ENCODE measurements around the gene DNAJC4. TPM values are rescaled to one million over a fixed set of nuclear protein-coding genes. Genes with fewer than 3 reads are reported as not detected.
A peak's percentile ranks its signal among the peaks of the same experiment; 100 is the strongest.

The DNAJC4 gene, protein sequence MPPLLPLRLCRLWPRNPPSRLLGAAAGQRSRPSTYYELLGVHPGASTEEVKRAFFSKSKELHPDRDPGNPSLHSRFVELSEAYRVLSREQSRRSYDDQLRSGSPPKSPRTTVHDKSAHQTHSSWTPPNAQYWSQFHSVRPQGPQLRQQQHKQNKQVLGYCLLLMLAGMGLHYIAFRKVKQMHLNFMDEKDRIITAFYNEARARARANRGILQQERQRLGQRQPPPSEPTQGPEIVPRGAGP
- total RNA-seq, result 10 to 100 TPM; 10.9 to 48.6 (median 21.9) TPM

- no peak for TF ChIP-seq CTCF (IDR thresholded peaks at IDR 0.05)
- peak in 1 of 2 donors; percentile 75 for TF ChIP-seq POLR2A (IDR thresholded peaks at IDR 0.05)
- peak within 1 kb of the TSS; percentile 54 to 83 (median 74) for H3K4me3 ChIP-seq (replicated peaks in 1 of 3)
- peak within 1 kb of the TSS; percentile 72 to 90 (median 79) for H3K27ac ChIP-seq
- intact Hi-C loops (cut with DNase I), result no loop called here
- H3K4me1 ChIP-seq, result peaks cover 45 to 64% of the 10 kb centered on the region in 2 donors
- no peaks in the 10 kb centered on the region for H3K36me3 ChIP-seq
- 1% methylated on average over 28 to 33 of the region's 62 CpGs for WGBS, 2 donors
- H3K9me3 ChIP-seq, result no peaks in the 10 kb centered on the region
- no peaks in the 10 kb centered on the region for H3K27me3 ChIP-seq
- DNase-seq, result peak; percentile 96 to 97
Measured at GRCh38 chr11:64230171-64230984, at the start of gene DNAJC4. Gene DNAJC4, plus strand, starts transcription at chr11:64230548. Its CDS starts 307 bp downstream, at chr11:64230855.

GRCh38 chr11:64180891-64181290 is 49.5 kb upstream of the DNAJC4 start:
- intact Hi-C loops (cut with DNase I), result no loop called here
- Histone ChIP-seq H3K27me3 (no peaks in the 10 kb centered on the region), H3K9me3 (no peaks in the 10 kb centered on the region), H3K27ac (peak overlapping the region; percentile 17 to 87 (median 63)), H3K36me3 (no peaks in the 10 kb centered on the region), H3K4me3 (replicated peaks in 1 of 3) (no peak overlapping the region), H3K4me1 (peaks cover 35 to 43% of the 10 kb centered on the region in 2 donors)
- 84 to 86% methylated on average over 5 of the region's 5 CpGs for WGBS, 2 donors
- TF ChIP-seq POLR2A (IDR thresholded peaks at IDR 0.05), result no peak
- no peak for TF ChIP-seq CTCF (IDR thresholded peaks at IDR 0.05)
- DNase-seq, result no peak

DNA sequence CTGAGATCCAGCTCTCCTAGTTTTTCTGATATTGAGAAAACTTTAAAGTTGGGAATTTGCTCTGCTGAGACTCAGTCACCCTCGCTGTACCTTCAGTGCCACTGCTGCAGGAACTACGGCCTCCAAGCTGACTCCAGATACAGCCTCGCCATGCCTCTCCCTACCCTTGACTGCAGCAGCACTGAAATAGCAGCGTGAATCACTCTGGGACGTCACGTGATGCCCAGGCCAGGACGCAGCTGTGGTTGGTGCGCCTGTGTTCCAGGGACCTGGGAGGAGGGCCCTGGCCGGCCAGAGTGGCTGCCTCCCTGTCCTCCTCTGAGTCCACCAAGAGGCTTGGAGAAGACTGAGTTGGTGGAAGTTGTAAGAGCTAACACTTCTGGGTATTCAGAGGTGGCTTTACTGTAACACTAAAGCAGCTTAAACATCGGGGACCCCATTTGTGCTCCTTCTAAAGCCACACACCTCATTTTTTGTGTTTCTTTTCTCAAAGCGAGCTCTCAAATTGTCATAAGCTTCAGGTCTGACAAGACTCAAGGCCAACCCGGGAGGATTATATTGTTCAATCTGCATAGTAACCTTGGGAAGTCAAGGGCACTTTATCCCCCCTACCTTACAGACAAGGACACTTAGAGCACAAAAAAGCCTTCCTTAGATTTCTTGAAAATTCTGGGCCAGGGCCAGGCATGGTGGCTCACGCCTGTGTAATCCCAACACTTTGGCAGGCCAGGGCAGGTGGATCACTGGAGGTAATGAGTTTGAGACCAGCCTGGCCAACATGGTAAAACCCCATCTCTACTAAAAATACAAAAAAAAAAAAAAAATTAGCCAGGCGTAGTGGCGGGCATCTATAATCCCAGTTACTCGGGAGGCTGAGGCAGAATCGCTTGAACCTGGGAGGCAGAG is 48.6 kb upstream of the DNAJC4 start:
- H3K27ac ChIP-seq, result peak overlapping the region; percentile 17 to 87 (median 63)
- peaks cover 35 to 43% of the 10 kb centered on the region in 2 donors for H3K4me1 ChIP-seq
- H3K27me3 ChIP-seq, result no peaks in the 10 kb centered on the region
- DNase-seq, result peak; percentile 94
- no peak overlapping the region for H3K4me3 ChIP-seq (replicated peaks in 1 of 3)
- H3K36me3 ChIP-seq, result no peaks in the 10 kb centered on the region
- WGBS, 2 donors, result 36 to 37% methylated on average over 15 to 17 of the region's 17 CpGs
- TF ChIP-seq POLR2A (IDR thresholded peaks at IDR 0.05) (peak in 1 of 2 donors; percentile 88), CTCF (IDR thresholded peaks at IDR 0.05) (no peak)
- no peaks in the 10 kb centered on the region for H3K9me3 ChIP-seq
- intact Hi-C loops (cut with DNase I), result no loop called here

GRCh38 chr11:64183890-64184289 is 46.5 kb upstream of the DNAJC4 start:
- Histone ChIP-seq H3K4me3 (replicated peaks in 1 of 3) (no peak overlapping the region), H3K4me1 (peaks cover 35 to 49% of the 10 kb centered on the region in 2 donors), H3K9me3 (no peaks in the 10 kb centered on the region), H3K36me3 (no peaks in the 10 kb centered on the region), H3K27ac (peak overlapping the region in 2 of 3 donors; percentile 98 to 99), H3K27me3 (no peaks in the 10 kb centered on the region)
- intact Hi-C loops (cut with DNase I), result no loop called here
- WGBS, 2 donors, result 86 to 92% methylated on average over 7 of the region's 7 CpGs
- DNase-seq, result no peak
- no peak for TF ChIP-seq CTCF (IDR thresholded peaks at IDR 0.05)
- TF ChIP-seq POLR2A (IDR thresholded peaks at IDR 0.05), result no peak

All from thyroid gland (tissue), 4 donors.